H7 (cell line): ENCODE results near the gene ADARB1. TPM values are rescaled to one million over a fixed set of nuclear protein-coding genes. Genes with fewer than 3 reads are reported as not detected.
"Not testable (repeated sequence)": the region's sequence is repeated elsewhere in the genome, so short reads cannot be mapped to it uniquely, and the experiment has no call there.

Source experiments
- DNase-seq: peaks from one replicate; pipeline ENCODE4 v3.0.0; 2012
- H3K27me3 ChIP-seq: 2 replicates; pipeline ENCODE4 v1.6.0; 2011; ENCODE audit warnings: mild to moderate bottlenecking, low read length; ENCODE audit not compliant: control insufficient read depth, insufficient read depth
- H3K36me3 ChIP-seq: replicated peaks from 2 replicates; pipeline ENCODE4 v1.5.1; 2011; ENCODE audit warnings: low read length; ENCODE audit not compliant: control insufficient read depth, insufficient read depth
- H3K4me3 ChIP-seq: 2 replicates; pipeline ENCODE4 v1.5.1; 2011; ENCODE audit warnings: low read depth, mild to moderate bottlenecking, control low read depth, low read length, moderate library complexity; ENCODE audit not compliant: insufficient read depth
- total RNA-seq: library from RNA; depleted of rRNA; stranded (reverse); fragments of >200 nt; shearing (Covaris generic); gene quantifications from 2 replicates; pipeline ENCODE4 v1.2.3, GENCODE V29; 2014

Gene ADARB1
- total RNA-seq, 1 experiment from 2014 or later: 5.5 TPM

GRCh38 chr21:45128613-45129188 is 54.3 kb downstream of the ADARB1 start:
- no peaks in the 10 kb centered on the region for H3K36me3 ChIP-seq
- peak; percentile 80 for DNase-seq
- no peaks in the 10 kb centered on the region for H3K27me3 ChIP-seq
- no peak overlapping the region for H3K4me3 ChIP-seq

DNA sequence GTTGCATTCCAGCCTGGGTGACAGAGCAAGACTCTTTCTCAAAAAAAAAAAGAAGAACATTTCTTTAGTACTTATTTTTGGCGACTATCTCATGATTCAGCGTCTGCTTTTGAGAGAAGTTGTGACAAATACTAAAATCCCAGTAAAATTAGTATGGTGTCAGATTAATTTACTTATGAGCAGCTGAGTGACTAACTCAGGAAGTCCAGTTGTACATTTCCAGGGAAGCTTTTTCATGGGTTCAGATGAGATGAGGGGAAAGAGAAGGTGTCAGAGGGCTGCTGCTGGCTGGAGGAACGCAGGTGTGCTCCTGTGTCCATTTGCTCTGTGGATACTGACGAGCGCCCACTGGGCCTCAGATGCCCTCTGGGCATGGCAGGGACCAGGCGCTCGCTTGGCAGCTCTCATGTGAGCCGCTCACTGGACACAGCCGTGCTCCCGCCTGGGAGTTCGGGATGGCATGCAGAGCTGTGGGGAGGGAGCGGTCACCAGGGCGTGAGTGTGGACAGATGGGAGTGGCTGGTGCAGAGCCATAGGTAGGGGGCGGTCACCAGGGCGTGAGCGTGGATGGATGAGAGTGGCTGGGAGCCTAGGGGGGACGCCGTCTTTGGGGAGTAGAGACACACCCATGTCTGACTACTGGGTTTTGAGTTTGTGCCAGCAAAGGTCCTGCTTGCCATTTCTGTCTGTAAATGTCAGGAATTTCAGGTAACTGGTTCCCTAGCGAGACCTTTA is 55.0 kb downstream of the ADARB1 start:
- Histone ChIP-seq H3K4me3 (no peak overlapping the region), H3K36me3 (no peaks in the 10 kb centered on the region), H3K27me3 (no peaks in the 10 kb centered on the region)
- no peak for DNase-seq

GRCh38 chr21:45130324-45130774 is 56.0 kb downstream of the ADARB1 start:
- no peaks in the 10 kb centered on the region for H3K36me3 ChIP-seq
- no peak for DNase-seq
- H3K27me3 ChIP-seq: no peaks in the 10 kb centered on the region
- no peak overlapping the region for H3K4me3 ChIP-seq

GRCh38 chr21:45131537-45131999 is 57.2 kb downstream of the ADARB1 start:
- DNase-seq: no peak
- Histone ChIP-seq H3K4me3 (no peak overlapping the region), H3K36me3 (no peaks in the 10 kb centered on the region), H3K27me3 (no peaks in the 10 kb centered on the region)

DNA sequence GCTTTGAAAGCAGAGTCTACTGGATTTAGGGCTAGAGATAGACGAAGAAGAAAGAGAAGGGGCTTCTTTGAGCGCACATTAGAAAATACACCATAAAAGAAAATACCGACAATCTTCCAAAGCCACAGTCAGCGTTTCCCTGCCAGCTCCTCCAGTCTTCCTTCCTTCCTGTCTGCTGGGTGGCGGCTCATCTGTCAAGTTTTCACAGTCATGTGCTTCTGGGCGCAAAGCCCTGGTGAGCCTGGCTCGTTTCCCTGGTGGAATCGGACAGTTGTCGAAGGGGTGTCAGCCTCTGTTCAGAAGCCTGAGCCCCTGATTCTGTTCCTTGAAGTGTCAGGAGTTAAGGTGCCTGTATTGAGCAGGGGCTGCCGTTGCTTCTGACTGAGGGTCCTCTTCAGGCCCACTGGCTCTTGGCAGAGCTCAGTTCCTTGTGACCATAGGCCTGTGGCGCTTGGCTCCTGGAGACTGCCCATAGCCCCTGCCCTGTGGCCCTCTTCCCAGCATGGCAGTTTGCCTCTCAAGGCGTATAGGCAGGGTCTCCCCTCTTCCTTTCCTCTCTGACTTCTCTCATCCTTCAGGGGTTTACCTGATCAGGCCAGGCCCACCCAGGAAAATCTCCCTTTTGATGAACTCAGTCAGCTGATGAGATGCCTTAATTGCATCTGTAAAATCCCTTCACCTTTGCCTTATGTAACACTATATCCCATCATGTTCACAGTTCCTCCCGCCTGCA is 58.6 kb downstream of the ADARB1 start:
- Histone ChIP-seq H3K4me3 (no peak overlapping the region), H3K27me3 (no peaks in the 10 kb centered on the region), H3K36me3 (no peaks in the 10 kb centered on the region)
- no peak for DNase-seq

DNA sequence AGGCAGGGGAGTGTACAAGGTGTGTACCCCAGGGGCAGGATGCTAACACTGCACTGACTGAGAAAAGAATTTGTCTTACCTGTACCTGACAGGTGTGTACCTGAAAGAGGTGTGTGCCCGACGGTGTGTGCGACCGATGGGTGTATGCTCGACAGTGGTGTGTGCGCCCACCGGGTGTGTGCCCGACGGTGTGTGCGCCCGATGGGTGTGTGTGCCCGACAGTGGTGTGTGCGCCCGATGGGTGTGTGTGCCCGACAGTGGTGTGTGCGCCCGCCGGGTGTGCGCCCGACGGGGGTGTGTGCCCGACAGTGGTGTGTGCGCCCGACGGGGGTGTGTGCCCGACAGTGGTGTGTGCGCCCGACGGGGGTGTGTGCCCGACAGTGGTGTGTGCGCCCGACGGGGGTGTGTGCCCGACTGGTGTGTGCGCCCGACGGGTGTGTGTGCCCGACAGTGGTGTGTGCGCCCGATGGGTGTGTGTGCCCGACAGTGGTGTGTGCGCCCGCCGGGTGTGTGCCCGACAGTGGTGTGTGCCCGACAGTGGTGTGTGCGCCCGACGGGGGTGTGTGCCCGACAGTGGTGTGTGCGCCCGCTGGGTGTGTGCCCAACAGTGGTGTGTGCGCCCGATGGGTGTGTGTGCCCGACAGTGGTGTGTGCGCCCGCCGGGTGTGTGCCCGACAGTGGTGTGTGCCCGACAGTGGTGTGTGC is 59.3 kb downstream of the ADARB1 start:
- H3K36me3 ChIP-seq, H3K4me3 ChIP-seq, DNase-seq, H3K27me3 ChIP-seq: not testable (repeated sequence)

DNA sequence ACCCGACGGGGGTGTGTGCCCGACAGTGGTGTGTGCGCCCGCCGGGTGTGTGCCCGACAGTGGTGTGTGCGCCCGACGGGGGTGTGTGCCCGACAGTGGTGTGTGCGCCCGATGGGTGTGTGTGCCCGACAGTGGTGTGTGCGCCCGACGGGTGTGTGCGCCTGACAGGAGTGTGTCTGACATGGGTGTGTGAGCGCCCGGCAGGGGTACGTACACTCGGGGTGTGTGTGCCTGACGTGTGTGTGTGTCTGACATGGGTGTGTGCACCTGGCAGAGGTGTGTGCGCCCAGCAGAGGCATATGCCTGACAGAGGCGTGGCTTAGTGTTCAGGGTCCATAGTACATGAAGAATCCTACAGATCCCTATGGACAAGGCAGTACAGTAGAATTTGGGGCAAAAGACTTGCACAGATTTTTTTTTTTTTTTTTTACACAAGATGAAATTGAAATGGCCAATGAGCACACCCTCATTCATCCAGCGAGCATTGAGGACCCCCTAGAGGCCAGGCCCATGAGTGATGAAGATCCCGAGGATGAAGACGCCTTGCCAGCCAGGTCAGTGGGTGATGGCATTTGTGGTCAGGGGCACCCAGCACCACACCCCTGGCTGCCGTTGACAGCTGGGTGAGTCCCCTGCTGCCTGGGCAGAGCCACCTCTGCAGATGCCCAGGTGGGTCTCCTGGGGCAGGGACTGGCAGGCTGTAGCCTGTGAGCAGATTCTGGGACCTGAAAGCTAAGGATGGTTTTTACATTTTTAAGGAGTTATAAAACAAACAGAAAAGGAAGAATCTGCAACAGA is 60.1 kb downstream of the ADARB1 start:
- Histone ChIP-seq H3K27me3 (no peaks in the 10 kb centered on the region), H3K36me3 (no peaks in the 10 kb centered on the region), H3K4me3 (no peak overlapping the region)
- DNase-seq: no peak

- no peak for DNase-seq
- Histone ChIP-seq H3K36me3 (no peaks in the 10 kb centered on the region), H3K4me3 (no peak overlapping the region), H3K27me3 (no peaks in the 10 kb centered on the region)
These were observed 60.7 kb downstream of the ADARB1 start for GRCh38 chr21:45135122-45135521.

GRCh38 chr21:45135868-45136267 is 61.5 kb downstream of the ADARB1 start:
- no peaks in the 10 kb centered on the region for H3K27me3 ChIP-seq

GRCh38 chr21:45136500-45136899 is 62.1 kb downstream of the ADARB1 start:
- H3K36me3 ChIP-seq: no peaks in the 10 kb centered on the region
- DNase-seq: no peak

More at GRCh38 chr21:45135868-45136267, 61.5 kb downstream of the ADARB1 start:
- Histone ChIP-seq H3K4me3 (no peak overlapping the region), H3K36me3 (no peaks in the 10 kb centered on the region)
- no peak for DNase-seq

GRCh38 chr21:45136927-45137611 is 62.7 kb downstream of the ADARB1 start:
- Histone ChIP-seq H3K27me3 (no peaks in the 10 kb centered on the region), H3K4me3 (no peak overlapping the region), H3K36me3 (no peaks in the 10 kb centered on the region)
- DNase-seq: peak; percentile 93

More at GRCh38 chr21:45136500-45136899, 62.1 kb downstream of the ADARB1 start:
- H3K4me3 ChIP-seq: no peak overlapping the region
- no peaks in the 10 kb centered on the region for H3K27me3 ChIP-seq

GRCh38 chr21:45137612-45137937 is 63.2 kb downstream of the ADARB1 start:
- no peaks in the 10 kb centered on the region for H3K27me3 ChIP-seq
- no peak overlapping the region for H3K4me3 ChIP-seq
- no peak for DNase-seq
- H3K36me3 ChIP-seq: no peaks in the 10 kb centered on the region

GRCh38 chr21:45138199-45139002 is 64.0 kb downstream of the ADARB1 start:
- Histone ChIP-seq H3K36me3 (no peaks in the 10 kb centered on the region), H3K27me3 (no peaks in the 10 kb centered on the region), H3K4me3 (no peak overlapping the region)
- DNase-seq: peak; percentile 90
